Stimulated activated naive CD8-positive, alpha-beta T cell treated with anti-CD3 and anti-CD28 coated beads, Interleukin-15, Interleukin-2, amounts not matched to agents 100 U/mL and 50 U/mL, for 24 hours (primary cell): Measurements from ENCODE around the gene ERN1.

ENCODE experiments used
- ATAC-seq: fragments of 150-1000 bp; cut with Tn5 transposase; one replicate; pipeline ENCODE4 v1.10.0; 2021
- DNase-seq: peaks from one replicate; pipeline ENCODE4 v3.0.0; 2021

Gene ERN1

GRCh38 chr17:64157669-64158180 is 27.8 kb upstream of the ERN1 start:
- DNase-seq (no peak), ATAC-seq (no peak)

- ATAC-seq: no peak
Measured at GRCh38 chr17:64156670-64157069, 26.7 kb upstream of the ERN1 start.

GRCh38 chr17:64155751-64156544 is 26.0 kb upstream of the ERN1 start:
- no peak for DNase-seq
- ATAC-seq: no peak

More at GRCh38 chr17:64156670-64157069, 26.7 kb upstream of the ERN1 start:
- DNase-seq: no peak

GRCh38 chr17:64155129-64155528 is 25.2 kb upstream of the ERN1 start:
- ATAC-seq: no peak
- no peak for DNase-seq

GRCh38 chr17:64154717-64155116 is 24.8 kb upstream of the ERN1 start:
- ATAC-seq (no peak), DNase-seq (no peak)

- ATAC-seq (no peak), DNase-seq (no peak)
Measured at GRCh38 chr17:64154313-64154695, 24.4 kb upstream of the ERN1 start.

- no peak for DNase-seq
- ATAC-seq: no peak
Measured at GRCh38 chr17:64153565-64154312, 23.8 kb upstream of the ERN1 start.

GRCh38 chr17:64152428-64153125 is 22.6 kb upstream of the ERN1 start:
- no peak for DNase-seq
- ATAC-seq: no peak

- no peak for ATAC-seq
- no peak for DNase-seq
Measured at GRCh38 chr17:64151016-64151368, 21.0 kb upstream of the ERN1 start.

- DNase-seq: no peak
- ATAC-seq: no peak
Measured at GRCh38 chr17:64150237-64151015, 20.5 kb upstream of the ERN1 start.

- DNase-seq (no peak), ATAC-seq (no peak)
Measured at GRCh38 chr17:64149196-64149595, 19.3 kb upstream of the ERN1 start.

GRCh38 chr17:64148699-64149098 is 18.8 kb upstream of the ERN1 start:
- ATAC-seq (no peak), DNase-seq (no peak)

GRCh38 chr17:64148017-64148631 is 18.2 kb upstream of the ERN1 start:
- ATAC-seq (no peak), DNase-seq (no peak)

- ATAC-seq: no peak
- no peak for DNase-seq
Measured at GRCh38 chr17:64147110-64148016, 17.4 kb upstream of the ERN1 start.

- ATAC-seq (peak; percentile 7), DNase-seq (peak; percentile 44)
Measured at GRCh38 chr17:64146418-64147109, 16.6 kb upstream of the ERN1 start.

GRCh38 chr17:64145751-64146417 is 15.9 kb upstream of the ERN1 start:
- ATAC-seq (peak; percentile 98), DNase-seq (peak; percentile 93)

GRCh38 chr17:64145375-64145750 is 15.4 kb upstream of the ERN1 start:
- no peak for DNase-seq
- ATAC-seq: no peak

GRCh38 chr17:64139542-64139941 is 9.6 kb upstream of the ERN1 start:
- ATAC-seq (no peak), DNase-seq (no peak)

GRCh38 chr17:64138441-64138840 is 8.5 kb upstream of the ERN1 start:
- no peak for DNase-seq
- no peak for ATAC-seq
